ENCODE results near the gene ABHD11. TPM values are rescaled to one million over a fixed set of nuclear protein-coding genes. Genes with fewer than 3 reads are reported as not detected.
A peak's percentile ranks its signal among the peaks of the same experiment; 100 is the strongest.
"Not testable (repeated sequence)": the region's sequence is repeated elsewhere in the genome, so short reads cannot be mapped to it uniquely, and the experiment has no call there.

The ABHD11 gene
- polyA plus RNA-seq, 4 donors: 9.0 to 35.1 (median 24.6) TPM

DNA sequence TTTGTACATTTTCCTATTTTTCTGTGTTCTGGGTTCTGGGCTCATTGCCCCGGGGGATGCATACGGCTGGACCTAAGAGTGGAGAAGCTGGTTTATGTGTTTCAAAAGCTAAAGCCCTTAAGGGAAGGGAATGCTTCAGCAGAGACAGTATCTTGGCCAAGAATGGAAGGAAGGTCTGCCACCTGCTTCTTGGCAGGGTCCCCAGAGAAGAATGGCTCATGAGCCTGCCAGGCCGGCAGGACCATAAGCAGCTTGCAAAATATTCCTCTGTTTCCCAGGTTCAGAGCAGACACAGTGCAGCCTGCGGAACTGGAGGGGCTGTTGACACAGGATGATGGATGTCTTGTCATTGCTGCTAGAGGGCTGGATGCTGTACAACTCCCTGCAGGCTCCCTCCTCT lies 7.8 kb upstream of the ABHD11 start:
- no peak for DNase-seq (ENCODE audit: low read depth in 4 of 4, low spot score in 3 of 4)

DNA sequence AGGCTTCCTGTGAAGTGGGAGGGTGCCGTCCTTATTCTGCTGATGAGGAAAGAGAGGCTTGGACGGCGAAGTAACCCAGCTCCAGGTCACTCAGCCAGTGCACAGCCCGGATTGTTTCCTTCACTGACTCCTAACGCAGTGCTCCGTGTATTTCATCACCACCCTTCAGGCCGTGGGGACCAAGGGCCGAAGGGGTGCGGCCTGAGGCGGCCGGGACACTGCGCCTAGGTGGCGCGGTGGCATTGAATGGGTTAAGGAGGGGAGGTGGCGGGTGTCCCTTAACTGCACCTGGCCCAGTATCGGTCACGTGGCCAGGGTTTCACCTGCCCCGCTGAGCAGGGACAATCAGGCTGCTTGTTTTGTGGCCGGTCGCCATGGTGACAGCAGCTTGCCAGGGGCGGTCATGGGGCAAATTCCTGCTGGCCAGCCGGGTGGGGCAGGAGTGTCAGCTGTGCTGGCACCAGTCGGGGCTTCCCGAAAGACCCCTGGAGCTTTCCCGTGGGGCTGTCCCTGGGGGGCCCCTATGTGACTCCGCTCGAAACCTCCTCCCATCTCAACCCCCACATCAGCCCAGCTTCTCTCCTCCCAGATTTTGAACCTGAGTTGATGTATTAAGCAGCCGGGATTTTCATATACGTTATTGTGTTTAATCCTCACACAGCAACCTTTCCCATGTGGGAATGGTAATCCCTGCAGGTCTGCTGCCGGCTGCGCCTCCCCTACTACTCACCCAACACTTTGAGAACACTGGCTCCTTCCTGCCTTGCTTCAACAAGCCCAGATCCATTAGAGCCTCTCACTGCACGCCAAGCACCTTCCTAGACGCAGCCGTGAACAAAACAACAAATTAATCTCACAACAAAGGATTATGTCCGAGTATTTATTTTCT lies 4.4 kb upstream of the ABHD11 start:
- DNase-seq (ENCODE audit: low read depth in 4 of 4, low spot score in 3 of 4): peak; percentile 82 to 92 (median 86)

DNA sequence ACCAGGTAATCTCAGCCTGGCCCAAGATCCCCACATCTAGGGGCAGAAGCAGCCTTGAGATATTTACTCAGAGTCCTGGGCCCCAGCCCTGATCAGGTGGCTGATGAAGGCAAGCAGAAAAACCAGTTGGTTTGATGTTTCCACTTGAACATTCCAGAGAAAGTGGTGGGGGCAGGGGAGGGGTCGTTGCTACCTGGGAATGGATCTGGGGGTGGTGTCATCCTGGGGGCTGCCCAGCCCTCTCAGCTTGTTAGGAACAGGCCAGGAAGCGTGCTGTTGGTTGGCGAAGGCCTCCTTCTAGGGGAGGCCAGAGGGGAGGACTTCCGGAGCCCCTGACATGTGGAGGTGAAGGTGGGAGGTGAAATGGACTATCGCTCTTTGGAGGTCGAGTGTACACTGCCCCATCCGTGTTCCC lies 3.7 kb upstream of the ABHD11 start:
- DNase-seq (ENCODE audit: low read depth in 4 of 4, low spot score in 3 of 4): peak in 2 of 4 donors; percentile 57 to 70

DNA sequence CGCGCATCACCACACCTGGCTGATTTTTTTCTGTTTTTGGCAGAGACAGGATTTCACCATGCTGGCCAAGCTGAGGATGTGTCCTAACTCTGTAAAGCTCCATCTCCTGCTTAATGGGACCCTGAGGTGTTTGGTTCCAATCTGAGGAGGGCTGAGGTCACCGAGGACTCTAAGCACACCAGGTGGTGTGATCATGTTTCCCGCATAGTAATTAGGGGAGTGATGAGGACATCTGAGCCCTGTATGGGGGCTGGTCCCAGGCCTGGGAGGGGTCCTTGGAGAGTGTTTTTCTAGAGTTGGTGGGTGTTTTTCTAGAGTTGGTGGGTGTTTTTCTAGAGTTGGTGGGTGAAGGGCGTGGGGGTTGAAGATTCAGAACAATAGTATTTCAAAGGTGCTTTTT lies 3.0 kb upstream of the ABHD11 start:
- peak in 1 of 4 donors; percentile 58 for DNase-seq (ENCODE audit: low read depth in 4 of 4, low spot score in 3 of 4)

GRCh38 chr7:73740771-73741170 lies 2.2 kb upstream of the ABHD11 start:
- no peak for DNase-seq (ENCODE audit: low read depth in 4 of 4, low spot score in 3 of 4)

DNA sequence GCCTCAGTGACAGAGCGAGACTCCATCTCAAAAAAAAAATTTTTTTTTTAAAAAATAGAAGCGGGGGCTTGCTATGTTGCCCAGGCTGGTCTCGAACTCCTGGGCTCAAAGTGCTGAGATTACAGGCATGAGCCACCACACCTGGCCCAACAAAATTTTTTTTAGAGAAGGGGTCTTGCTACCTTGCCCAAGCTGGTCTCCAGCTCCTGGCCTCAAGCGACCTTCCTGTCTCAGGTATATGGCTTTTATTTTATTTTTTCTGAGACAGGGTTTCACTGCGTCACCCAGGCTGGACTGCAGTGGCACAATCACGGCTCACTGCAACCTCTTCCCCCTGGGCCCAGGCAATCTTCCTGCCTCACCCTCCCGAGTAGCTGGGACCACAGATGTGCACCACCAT lies 1.6 kb upstream of the ABHD11 start:
- no peak for DNase-seq (ENCODE audit: low read depth in 4 of 4, low spot score in 3 of 4)

DNA sequence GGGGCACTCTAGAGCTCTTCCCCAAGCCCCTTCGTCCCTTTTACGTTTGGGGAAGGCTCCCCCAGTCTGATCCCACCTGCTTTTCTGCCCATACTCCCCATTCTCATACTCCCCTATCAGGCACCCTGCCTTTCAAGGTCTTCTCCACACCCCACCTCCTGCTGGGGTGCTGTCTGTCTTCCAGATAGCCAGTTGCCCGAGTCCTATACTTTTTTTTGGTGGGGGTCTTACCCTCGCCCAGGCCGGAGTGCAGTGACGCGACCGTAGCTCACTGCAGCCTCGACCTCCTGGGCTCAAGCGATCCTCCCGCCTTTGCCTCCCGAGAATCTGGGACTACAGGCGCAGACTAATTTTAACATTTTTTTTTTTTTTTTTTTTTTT lies 775 bp upstream of the ABHD11 start:
- no peak for DNase-seq (ENCODE audit: low read depth in 4 of 4, low spot score in 3 of 4)

DNA sequence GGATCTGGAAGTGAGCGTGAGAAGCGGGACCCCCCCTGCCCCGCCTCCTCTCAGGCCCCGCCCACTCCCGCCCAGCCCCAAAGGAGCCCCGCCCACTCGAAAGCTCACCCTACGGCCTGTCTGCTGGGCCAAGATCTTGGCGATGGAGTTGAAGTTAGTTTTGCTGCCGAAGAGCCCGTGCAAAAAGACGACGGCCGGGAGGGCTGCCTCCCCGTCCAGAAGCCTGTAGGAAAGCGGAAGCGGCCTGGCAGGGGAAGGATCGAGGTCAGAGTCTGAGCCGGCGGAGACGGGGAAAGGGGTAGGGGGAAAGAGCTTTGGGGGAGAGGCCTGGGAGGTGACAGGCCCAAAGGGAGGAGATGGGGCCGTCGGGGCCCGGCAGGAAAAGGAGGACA lies 386 bp downstream of the ABHD11 start:
- DNase-seq (ENCODE audit: low read depth in 4 of 4, low spot score in 3 of 4): no peak

- no peak for DNase-seq (ENCODE audit: low read depth in 4 of 4, low spot score in 3 of 4)
Measured at GRCh38 chr7:73737491-73738219, 947 bp downstream of the ABHD11 start.

DNA sequence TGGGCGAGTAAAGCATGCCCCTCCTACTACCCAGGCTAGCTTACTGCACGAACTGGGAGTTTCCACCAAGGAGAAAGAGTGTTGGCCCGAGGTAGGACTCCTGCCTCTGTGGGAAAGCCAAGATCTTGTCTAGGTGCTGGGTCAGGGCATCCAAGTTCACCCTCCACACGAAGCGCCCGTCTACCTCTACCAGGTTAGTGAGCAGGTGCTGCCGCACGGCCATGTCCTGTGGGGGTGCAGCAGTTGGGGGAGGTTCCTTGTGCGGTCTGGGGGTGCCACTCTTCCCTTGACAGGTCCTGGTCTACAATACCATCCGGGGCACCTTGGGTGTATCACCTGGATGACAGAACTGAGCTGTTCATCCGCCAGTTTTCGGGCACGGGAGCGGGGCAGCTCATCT lies 1.7 kb downstream of the ABHD11 start:
- no peak for DNase-seq (ENCODE audit: low read depth in 4 of 4, low spot score in 3 of 4)

GRCh38 chr7:73735528-73735905 lies 3.1 kb downstream of the ABHD11 start:
- DNase-seq (ENCODE audit: low read depth in 4 of 4, low spot score in 3 of 4): no peak

DNA sequence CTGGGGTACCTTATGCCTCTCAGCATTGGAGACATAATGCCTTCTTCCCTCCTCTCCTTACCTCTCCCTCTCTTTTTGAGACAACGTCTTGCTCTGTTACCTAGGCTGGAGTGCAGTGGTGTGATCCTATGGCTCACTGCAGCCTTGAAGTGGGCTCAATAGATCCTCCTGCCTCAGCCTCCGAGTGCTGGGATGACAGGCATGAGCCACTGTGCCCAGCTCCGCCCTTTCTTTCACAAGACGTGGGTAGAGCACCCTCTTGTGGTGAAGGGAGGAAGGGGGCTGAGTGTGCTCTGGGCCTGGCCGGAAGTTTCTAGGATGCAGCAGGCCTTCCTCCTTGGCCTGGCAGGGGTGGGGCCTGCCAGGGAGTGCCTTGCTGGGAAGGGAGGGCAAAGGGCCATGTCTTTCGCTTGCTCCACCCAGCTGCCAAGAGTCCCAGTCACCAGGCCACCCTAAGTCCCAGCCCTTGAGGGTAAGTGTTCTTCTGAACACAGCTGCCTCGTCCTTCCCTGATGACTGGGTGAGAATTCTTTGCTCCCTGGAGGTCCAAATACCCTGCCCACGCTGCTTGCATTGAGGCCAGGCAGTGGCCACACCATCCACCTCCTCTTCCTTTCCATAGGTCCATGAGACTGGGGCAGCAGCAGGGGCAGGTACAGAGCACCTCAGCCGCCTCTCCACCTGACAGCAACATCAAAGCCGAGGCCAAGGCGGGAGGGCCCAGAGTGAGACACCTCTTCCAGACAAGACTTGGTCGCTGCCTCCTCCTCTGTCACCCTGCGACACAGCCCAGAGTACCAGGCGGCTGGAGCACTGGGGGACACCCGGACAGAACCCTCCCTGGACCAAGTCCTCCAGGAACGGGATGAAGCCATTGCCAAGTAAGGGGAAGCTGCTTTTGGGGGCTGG lies 3.7 kb downstream of the ABHD11 start:
- no peak for DNase-seq (ENCODE audit: low read depth in 4 of 4, low spot score in 3 of 4)

DNA sequence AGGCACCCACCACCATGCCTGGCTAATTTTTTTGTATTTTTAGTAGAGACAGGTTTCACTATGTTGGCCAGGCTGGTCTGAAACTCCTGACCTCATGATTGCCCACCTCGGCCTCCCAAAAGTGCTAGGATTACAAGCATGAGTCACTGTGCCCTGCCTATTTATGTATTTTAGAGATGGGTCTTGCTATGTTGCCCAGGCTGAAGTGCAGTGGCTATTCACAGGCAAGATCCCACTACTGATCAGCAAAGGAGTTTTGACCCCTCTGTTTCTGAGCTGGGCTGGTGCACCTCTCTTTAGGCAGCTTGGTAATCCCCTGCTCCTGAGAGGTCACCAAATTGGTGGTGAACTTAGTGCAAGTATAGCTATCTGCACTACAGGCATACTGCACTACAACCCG lies 6.2 kb downstream of the ABHD11 start:
- no peak for DNase-seq (ENCODE audit: low read depth in 4 of 4, low spot score in 3 of 4)

DNA sequence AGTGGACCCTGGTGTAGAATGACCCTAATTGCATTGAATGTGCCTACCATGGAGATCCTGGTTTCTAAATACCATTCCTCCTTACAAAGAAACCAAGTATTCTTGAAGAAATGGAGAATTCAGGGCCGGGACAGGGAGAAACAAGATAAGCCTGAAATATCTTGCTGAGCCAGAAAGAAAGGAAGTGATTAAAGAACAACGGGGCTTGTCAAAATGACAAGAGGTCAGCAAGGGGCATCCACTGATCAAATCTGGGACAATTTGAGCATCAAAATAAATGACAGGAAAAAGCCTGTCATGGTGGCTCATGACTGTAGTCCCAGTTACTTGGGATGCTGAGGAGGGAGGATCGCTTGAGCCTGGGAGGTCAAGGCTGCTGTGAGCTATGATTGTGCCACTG lies 8.1 kb downstream of the ABHD11 start:
- DNase-seq (ENCODE audit: low read depth in 4 of 4, low spot score in 3 of 4): no peak

GRCh38 chr7:73728551-73728950 lies 10.1 kb downstream of the ABHD11 start:
- DNase-seq (ENCODE audit: low read depth in 4 of 4, low spot score in 3 of 4): no peak

DNA sequence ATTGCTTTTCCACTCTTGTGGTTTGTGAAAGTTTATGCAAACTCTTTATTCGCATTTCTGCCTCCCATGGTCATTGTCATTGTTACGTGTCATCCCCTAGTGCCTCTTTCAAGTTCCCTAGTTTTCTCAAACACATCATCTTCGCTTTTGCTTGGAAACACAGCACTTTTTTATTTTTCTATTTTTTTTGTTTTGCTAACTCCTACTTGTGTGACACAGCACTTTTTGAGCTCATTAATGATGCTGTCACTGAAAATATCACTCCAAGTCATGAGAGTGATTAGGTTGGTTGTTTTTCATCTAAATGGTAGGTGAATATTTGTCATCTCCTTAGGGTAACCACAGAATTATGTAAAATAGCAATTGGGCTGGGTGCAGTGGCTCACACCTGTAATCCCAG lies 10.7 kb downstream of the ABHD11 start:
- DNase-seq (ENCODE audit: low read depth in 4 of 4, low spot score in 3 of 4): no peak

- DNase-seq (ENCODE audit: low read depth in 4 of 4, low spot score in 3 of 4): no peak
Measured at GRCh38 chr7:73726083-73726466, 12.5 kb downstream of the ABHD11 start.

GRCh38 chr7:73723813-73724212 lies 14.8 kb downstream of the ABHD11 start:
- DNase-seq (ENCODE audit: low read depth in 4 of 4, low spot score in 3 of 4): no peak

GRCh38 chr7:73722785-73723184 lies 15.8 kb downstream of the ABHD11 start:
- DNase-seq (ENCODE audit: low read depth in 4 of 4, low spot score in 3 of 4): no peak

DNA sequence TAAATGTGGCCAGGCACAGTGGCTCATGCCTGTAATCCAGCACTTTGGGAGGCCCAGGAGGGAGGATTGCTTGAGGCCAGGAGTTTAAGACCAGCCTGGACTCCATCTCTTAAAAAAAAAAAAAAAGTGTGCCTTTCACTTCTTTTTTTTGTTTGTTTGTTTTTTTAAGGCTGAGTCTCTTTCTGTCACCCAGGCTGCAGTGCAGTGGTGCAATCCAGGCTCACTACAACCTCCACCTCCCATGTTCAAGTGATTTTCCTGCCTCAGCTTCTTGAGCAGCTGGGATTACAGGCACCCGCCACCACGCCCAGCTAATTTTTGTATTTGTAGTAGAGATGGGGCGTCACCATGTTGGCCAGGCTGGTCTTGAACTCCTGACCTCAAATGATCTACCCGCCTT lies 16.4 kb downstream of the ABHD11 start:
- DNase-seq (ENCODE audit: low read depth in 4 of 4, low spot score in 3 of 4): not testable (repeated sequence)

DNA sequence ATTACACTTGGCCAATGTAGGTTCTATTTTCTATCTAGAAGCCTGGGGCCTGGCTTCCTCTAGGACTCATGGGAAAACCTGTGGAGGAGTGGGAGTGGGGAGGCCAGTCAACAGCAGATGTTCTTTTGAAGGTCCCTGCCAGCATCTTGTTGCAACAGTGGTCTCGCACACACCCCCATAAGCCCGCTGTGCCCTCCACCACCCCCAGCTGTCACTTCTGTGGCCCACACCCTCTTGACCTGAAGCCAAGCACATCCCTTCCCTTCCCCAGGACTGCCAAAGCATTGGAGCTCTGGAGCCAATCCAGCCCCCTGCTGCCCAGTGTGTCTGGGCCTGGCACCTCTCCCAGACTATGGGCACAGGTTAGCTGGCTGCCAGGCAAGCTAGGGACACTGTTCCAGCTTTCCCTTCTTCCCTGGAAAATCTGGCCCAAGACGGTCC lies 17.2 kb downstream of the ABHD11 start:
- no peak for DNase-seq (ENCODE audit: low read depth in 4 of 4, low spot score in 3 of 4)

Measured in left renal pelvis (tissue), 4 donors.